HCT116 (cell line): ENCODE data around the gene FHL3.

ENCODE experiments used
- CEBPB ChIP-seq: IDR thresholded peaks from 2 replicates; pipeline ENCODE4 v1.6.1; 2012; ENCODE audit warnings: low read depth
- EZH2 ChIP-seq: fragments of 200-600 bp; sonication (generic); IDR thresholded peaks from 2 replicates; pipeline ENCODE4 v1.6.1; 2017; ENCODE audit warnings: antibody characterized with exemption, mixed run types
- EZH2phosphoT487 ChIP-seq: fragments of 200-600 bp; IDR thresholded peaks from 2 replicates; pipeline ENCODE4 v1.6.1; 2018; ENCODE audit warnings: antibody characterized with exemption, borderline replicate concordance
- JUND ChIP-seq: IDR thresholded peaks from 2 replicates; pipeline ENCODE4 v1.6.1; 2012
- POLR2A ChIP-seq: IDR thresholded peaks from 2 replicates; pipeline ENCODE4 v1.7.0; 2011; ENCODE audit warnings: borderline replicate concordance; ENCODE audit not compliant: insufficient read depth, insufficient read length; ENCODE audit errors: extremely low read depth
- SP1 ChIP-seq: IDR thresholded peaks from 2 replicates; pipeline ENCODE4 v1.6.1; 2012; ENCODE audit warnings: low read depth
- TCF7L2 ChIP-seq: IDR thresholded peaks from 2 replicates; pipeline ENCODE4 v1.7.0; 2011; ENCODE audit warnings: borderline replicate concordance, inconsistent platforms; ENCODE audit not compliant: insufficient read depth, insufficient read length; ENCODE audit errors: extremely low read depth
- YY1 ChIP-seq: IDR thresholded peaks from 2 replicates; pipeline ENCODE4 v1.6.1; 2011; ENCODE audit warnings: low read length, low read depth, moderate library complexity, mild to moderate bottlenecking; ENCODE audit not compliant: insufficient replicate concordance; ENCODE audit errors: extremely low read depth
- ZNF274 ChIP-seq: fragments of 200-500 bp; sonication (Bioruptor generic); IDR thresholded peaks from 2 replicates; pipeline ENCODE4 v1.6.1; 2014; ENCODE audit warnings: mild to moderate bottlenecking, low read depth, low read length, inconsistent platforms
- TF ChIP-seq, protein P1 (sequence below): IDR thresholded peaks from 2 replicates; pipeline ENCODE4 v1.6.1; 2012
- TF ChIP-seq, protein P2 (sequence below): IDR thresholded peaks from 2 replicates; pipeline ENCODE4 v1.6.1; 2012
- TF ChIP-seq, protein P3 (sequence below), 3 experiments: fragments of 200-600 bp in 1 of 3; sonication (generic) in 1 of 3; IDR thresholded peaks in 2 of 3; conservative IDR thresholded peaks in 1 of 3; 2 replicates each; pipeline ENCODE4 v1.5.1; 2012 to 2017; ENCODE audit warnings: low read depth in 2 of 3, low read length in 2 of 3, antibody characterized with exemption in 1 of 3, borderline replicate concordance in 1 of 3, control low read depth in 1 of 3, mild to moderate bottlenecking in 1 of 3, mixed read lengths in 1 of 3, mixed run types in 1 of 3, moderate library complexity in 1 of 3; ENCODE audit not compliant: insufficient read depth in 1 of 3
- TF ChIP-seq, protein P4 (sequence below): IDR thresholded peaks from 2 replicates; pipeline ENCODE4 v1.6.1; 2012; ENCODE audit warnings: low read depth

DNA sequence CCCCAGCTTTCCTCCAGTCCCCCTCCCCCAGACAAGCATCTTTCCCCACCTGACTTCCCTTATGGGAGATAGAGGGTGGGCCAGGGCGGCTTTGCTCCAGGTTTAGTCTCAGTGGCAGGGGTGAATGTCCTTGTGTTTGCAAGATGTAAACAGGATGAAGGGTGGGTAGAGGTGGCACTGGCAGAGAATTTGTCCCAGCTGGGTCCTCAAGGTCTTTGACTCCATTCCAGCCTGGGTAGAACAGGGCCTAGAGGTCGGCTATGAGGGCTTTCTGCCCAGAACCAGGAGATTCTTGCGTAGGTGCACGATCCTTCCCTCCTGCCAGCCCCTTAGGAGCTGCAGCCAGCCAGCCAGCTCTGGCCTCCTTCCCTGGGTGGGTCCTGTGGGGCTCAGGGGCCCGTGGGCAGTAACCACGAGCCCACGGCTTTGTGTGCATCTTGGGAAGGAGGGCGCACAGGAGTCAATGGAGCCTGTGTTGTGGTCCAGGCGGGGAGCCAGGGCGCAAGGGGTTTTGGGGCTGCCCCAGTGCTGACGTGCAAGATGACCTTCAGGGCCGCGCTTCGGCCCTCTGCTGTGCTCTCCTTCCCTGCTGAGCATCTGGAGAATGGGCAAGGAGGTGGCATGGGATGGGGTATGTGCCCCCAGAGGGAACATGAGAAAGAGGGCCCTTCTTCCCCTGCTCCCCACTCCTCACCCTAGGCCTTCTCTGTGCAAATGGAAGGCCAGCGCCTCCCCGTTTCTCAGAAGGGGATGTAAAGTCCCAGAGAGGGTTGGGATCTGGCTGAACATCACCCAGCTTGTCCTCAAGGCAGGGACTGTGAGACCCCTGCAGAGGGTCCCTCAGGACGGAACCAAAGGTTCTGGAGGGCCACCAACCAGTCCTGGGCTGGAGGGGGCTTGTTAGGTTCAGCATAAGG, 25.5 kb upstream of the FHL3 start:
- TF ChIP-seq ZNF274 (no peak), POLR2A (no peak), EZH2phosphoT487 (no peak), SP1 (no peak), EZH2 (no peak), YY1 (no peak), CEBPB (no peak), TCF7L2 (no peak), JUND (no peak)
- TF ChIP-seq, protein P1, sequence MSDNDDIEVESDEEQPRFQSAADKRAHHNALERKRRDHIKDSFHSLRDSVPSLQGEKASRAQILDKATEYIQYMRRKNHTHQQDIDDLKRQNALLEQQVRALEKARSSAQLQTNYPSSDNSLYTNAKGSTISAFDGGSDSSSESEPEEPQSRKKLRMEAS, result no peak
- TF ChIP-seq, protein P2, sequence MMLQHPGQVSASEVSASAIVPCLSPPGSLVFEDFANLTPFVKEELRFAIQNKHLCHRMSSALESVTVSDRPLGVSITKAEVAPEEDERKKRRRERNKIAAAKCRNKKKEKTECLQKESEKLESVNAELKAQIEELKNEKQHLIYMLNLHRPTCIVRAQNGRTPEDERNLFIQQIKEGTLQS, result no peak
- TF ChIP-seq, protein P3, sequence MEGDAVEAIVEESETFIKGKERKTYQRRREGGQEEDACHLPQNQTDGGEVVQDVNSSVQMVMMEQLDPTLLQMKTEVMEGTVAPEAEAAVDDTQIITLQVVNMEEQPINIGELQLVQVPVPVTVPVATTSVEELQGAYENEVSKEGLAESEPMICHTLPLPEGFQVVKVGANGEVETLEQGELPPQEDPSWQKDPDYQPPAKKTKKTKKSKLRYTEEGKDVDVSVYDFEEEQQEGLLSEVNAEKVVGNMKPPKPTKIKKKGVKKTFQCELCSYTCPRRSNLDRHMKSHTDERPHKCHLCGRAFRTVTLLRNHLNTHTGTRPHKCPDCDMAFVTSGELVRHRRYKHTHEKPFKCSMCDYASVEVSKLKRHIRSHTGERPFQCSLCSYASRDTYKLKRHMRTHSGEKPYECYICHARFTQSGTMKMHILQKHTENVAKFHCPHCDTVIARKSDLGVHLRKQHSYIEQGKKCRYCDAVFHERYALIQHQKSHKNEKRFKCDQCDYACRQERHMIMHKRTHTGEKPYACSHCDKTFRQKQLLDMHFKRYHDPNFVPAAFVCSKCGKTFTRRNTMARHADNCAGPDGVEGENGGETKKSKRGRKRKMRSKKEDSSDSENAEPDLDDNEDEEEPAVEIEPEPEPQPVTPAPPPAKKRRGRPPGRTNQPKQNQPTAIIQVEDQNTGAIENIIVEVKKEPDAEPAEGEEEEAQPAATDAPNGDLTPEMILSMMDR (IDR thresholded peaks at IDR 0.05 in 2 of 3, conservative IDR thresholded peaks at IDR 0.05 in 1 of 3; ENCODE audit: borderline replicate concordance in 1 of 3, insufficient read depth in 1 of 3, low read depth in 2 of 3, low read length in 2 of 3), result no peak
- TF ChIP-seq, protein P4, sequence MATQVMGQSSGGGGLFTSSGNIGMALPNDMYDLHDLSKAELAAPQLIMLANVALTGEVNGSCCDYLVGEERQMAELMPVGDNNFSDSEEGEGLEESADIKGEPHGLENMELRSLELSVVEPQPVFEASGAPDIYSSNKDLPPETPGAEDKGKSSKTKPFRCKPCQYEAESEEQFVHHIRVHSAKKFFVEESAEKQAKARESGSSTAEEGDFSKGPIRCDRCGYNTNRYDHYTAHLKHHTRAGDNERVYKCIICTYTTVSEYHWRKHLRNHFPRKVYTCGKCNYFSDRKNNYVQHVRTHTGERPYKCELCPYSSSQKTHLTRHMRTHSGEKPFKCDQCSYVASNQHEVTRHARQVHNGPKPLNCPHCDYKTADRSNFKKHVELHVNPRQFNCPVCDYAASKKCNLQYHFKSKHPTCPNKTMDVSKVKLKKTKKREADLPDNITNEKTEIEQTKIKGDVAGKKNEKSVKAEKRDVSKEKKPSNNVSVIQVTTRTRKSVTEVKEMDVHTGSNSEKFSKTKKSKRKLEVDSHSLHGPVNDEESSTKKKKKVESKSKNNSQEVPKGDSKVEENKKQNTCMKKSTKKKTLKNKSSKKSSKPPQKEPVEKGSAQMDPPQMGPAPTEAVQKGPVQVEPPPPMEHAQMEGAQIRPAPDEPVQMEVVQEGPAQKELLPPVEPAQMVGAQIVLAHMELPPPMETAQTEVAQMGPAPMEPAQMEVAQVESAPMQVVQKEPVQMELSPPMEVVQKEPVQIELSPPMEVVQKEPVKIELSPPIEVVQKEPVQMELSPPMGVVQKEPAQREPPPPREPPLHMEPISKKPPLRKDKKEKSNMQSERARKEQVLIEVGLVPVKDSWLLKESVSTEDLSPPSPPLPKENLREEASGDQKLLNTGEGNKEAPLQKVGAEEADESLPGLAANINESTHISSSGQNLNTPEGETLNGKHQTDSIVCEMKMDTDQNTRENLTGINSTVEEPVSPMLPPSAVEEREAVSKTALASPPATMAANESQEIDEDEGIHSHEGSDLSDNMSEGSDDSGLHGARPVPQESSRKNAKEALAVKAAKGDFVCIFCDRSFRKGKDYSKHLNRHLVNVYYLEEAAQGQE, result no peak
